Endothelial cell of umbilical vein (primary cell): ENCODE results near the gene CMTM6. TPM values are rescaled to one million over a fixed set of nuclear protein-coding genes. Genes with fewer than 3 reads are reported as not detected.
"Not testable (repeated sequence)": the region's sequence is repeated elsewhere in the genome, so short reads cannot be mapped to it uniquely, and the experiment has no call there.

ENCODE experiments used
- BruUV-seq: library from RNA; stranded (reverse); fragments of 400-500 nt; replicated peaks from 2 replicates; lab custom pipeline; 2021; lab: Mats Ljungman, UMichigan
- CTCF ChIA-PET: fragments of 300-600, 350-600 bp; sonication (Branson Sonifier 250); formaldehyde crosslinking; loops from one replicate; lab custom pipeline; 2021; ENCODE audit warnings: antibody characterized with exemption, inconsistent platforms; lab: Charles Lee
- POLR2A ChIA-PET: fragments of 300-600, 350-600 bp; sonication (Branson Sonifier 250); formaldehyde crosslinking; loops from one replicate; lab custom pipeline; 2021; ENCODE audit warnings: antibody characterized with exemption, inconsistent platforms; lab: Charles Lee
- DNase-seq: peaks from one replicate; pipeline ENCODE4 v3.0.0-alpha.2; 2011; ENCODE audit warnings: low read depth, low spot score
- FAIRE-seq: peaks from 2 replicates; lab custom pipeline; 2011; peaks lifted over from hg19 to GRCh38; lab: Jason Lieb, UNC
- H2AFZ ChIP-seq: 2 replicates; pipeline ENCODE4 v1.6.0; 2012; ENCODE audit warnings: low read depth, low read length, control low read depth, inconsistent platforms
- H3K27ac ChIP-seq: 2 replicates; pipeline ENCODE4 v1.5.1; 2011; ENCODE audit warnings: low read depth, mild to moderate bottlenecking, control low read depth, low read length, moderate library complexity; ENCODE audit not compliant: insufficient read depth
- H3K27me3 ChIP-seq, 2 experiments: 2 replicates each; pipeline versions ENCODE4 v1.6.0 to v1.6.1; 2011; ENCODE audit warnings: low read length in 2 of 2, mixed read lengths in 1 of 2; ENCODE audit not compliant: control insufficient read depth in 2 of 2, insufficient read depth in 2 of 2
- H3K36me3 ChIP-seq, 2 experiments: 2 replicates in 1 of 2; 3 replicates in 1 of 2; pipeline ENCODE4 v1.5.1; 2011; ENCODE audit warnings: low read length in 2 of 2, mild to moderate bottlenecking in 1 of 2, moderate library complexity in 1 of 2; ENCODE audit not compliant: control insufficient read depth in 2 of 2, insufficient read depth in 2 of 2; ENCODE audit errors: extremely low read depth in 1 of 2
- H3K4me1 ChIP-seq: 3 replicates; pipeline ENCODE4 v1.5.1; 2011; ENCODE audit warnings: mild to moderate bottlenecking, low read length; ENCODE audit not compliant: control insufficient read depth, insufficient read depth; ENCODE audit errors: extremely low read depth
- H3K4me2 ChIP-seq: 2 replicates; pipeline ENCODE4 v1.6.1; 2011; ENCODE audit warnings: low read length, control low read depth, mixed read lengths; ENCODE audit not compliant: insufficient read depth
- H3K4me3 ChIP-seq, 3 experiments: fragments of 200-600 bp in 1 of 3; sonication (generic), shearing (Covaris generic) in 1 of 3; replicated peaks in 1 of 3; 2 replicates each; pipeline ENCODE4 v1.5.1; 2011 to 2016; ENCODE audit warnings: control low read depth in 3 of 3, low read length in 3 of 3, mild to moderate bottlenecking in 2 of 3, inconsistent platforms in 1 of 3, low read depth in 1 of 3, moderate library complexity in 1 of 3; ENCODE audit not compliant: insufficient read depth in 1 of 3
- H3K79me2 ChIP-seq: 2 replicates; pipeline ENCODE4 v1.6.0; 2012; ENCODE audit warnings: low read length, inconsistent platforms; ENCODE audit not compliant: control insufficient read depth, insufficient read depth
- H3K9ac ChIP-seq: replicated peaks from 2 replicates; pipeline ENCODE3; 2011; ENCODE audit warnings: low read length, control low read depth; ENCODE audit not compliant: insufficient read depth; ENCODE audit errors: extremely low read depth
- H3K9me1 ChIP-seq: replicated peaks from 3 replicates; pipeline ENCODE4 v1.6.0; 2011; ENCODE audit warnings: mild to moderate bottlenecking, low read length; ENCODE audit not compliant: control insufficient read depth, insufficient read depth; ENCODE audit errors: extremely low read depth
- H3K9me3 ChIP-seq: replicated peaks from 2 replicates; pipeline ENCODE4 v1.5.1; 2012; ENCODE audit warnings: low read length, inconsistent platforms; ENCODE audit not compliant: control insufficient read depth, insufficient read depth
- H4K20me1 ChIP-seq: replicated peaks from 2 replicates; pipeline ENCODE3; 2011; ENCODE audit warnings: mild to moderate bottlenecking, low read length; ENCODE audit not compliant: control insufficient read depth, insufficient read depth; ENCODE audit errors: extremely low read depth
- EZH2 ChIP-seq: IDR thresholded peaks from 2 replicates; pipeline ENCODE4 v1.6.1; 2012; ENCODE audit warnings: borderline replicate concordance, low read depth, mild to moderate bottlenecking, moderate library complexity, low read length, inconsistent platforms; ENCODE audit not compliant: severe bottlenecking
- FOS ChIP-seq: IDR thresholded peaks from 2 replicates; pipeline ENCODE4 v1.6.1; 2011; ENCODE audit warnings: mild to moderate bottlenecking, low read length, moderate library complexity, borderline replicate concordance; ENCODE audit not compliant: insufficient read depth
- GATA2 ChIP-seq: IDR thresholded peaks from 2 replicates; pipeline ENCODE4 v1.7.0; 2011; ENCODE audit warnings: low read depth, mild to moderate bottlenecking, moderate library complexity, mixed read lengths, low read length; ENCODE audit not compliant: insufficient read length, insufficient read depth
- JUN ChIP-seq: IDR thresholded peaks from 2 replicates; pipeline ENCODE4 v1.6.1; 2011; ENCODE audit warnings: borderline replicate concordance, low read depth; ENCODE audit not compliant: insufficient read length, insufficient read depth
- MYC ChIP-seq: IDR thresholded peaks from one replicate; pipeline ENCODE4 v1.6.1; 2011; ENCODE audit warnings: mild to moderate bottlenecking, low read depth, low read length
- POLR2A ChIP-seq: IDR thresholded peaks from 2 replicates; pipeline ENCODE4 v1.6.1; 2012; ENCODE audit warnings: low read depth, mild to moderate bottlenecking, control low read depth, low read length
- POLR2AphosphoS5 ChIP-seq: IDR thresholded peaks from 2 replicates; pipeline ENCODE4 v1.6.1; 2012; ENCODE audit warnings: low read depth, mild to moderate bottlenecking, control low read depth, low read length, moderate library complexity; ENCODE audit not compliant: insufficient read depth
- dilution Hi-C: fragments of 300-500 bp; cut with MboI; formaldehyde crosslinking; loops from one replicate; pipeline ENCODE4 v1.15.0; 2019; ENCODE audit warnings: low sequenced_read_pairs; ENCODE audit not compliant: extremely low pct_ligation_motif_present
- intact Hi-C: fragments of 100-400 bp; cut with micrococcal nuclease; formaldehyde crosslinking; loops from one replicate; pipeline ENCODE4 v1.10.0; 2022
- polyA plus RNA-seq, 4 experiments: library from polyadenylated mRNA; depleted of rRNA in 3 of 4; stranded (reverse) in 3 of 4; unstranded in 1 of 4; fragments of >200 nt; gene quantifications; 2 replicates each; pipeline versions ENCODE4 v1.2.1 to v1.2.3, GENCODE V29; 2011 to 2012; ENCODE audit warnings: missing spikeins in 1 of 4
- total RNA-seq: library from RNA; stranded (reverse); gene quantifications from 2 replicates; pipeline ENCODE4 v1.2.3, GENCODE V29; 2021
- TF ChIP-seq, protein P1 (sequence below), 2 donors: IDR thresholded peaks; 1 replicate in 1 of 2; 2 replicates in 1 of 2; pipeline ENCODE4 v1.5.1; 2011; ENCODE audit warnings: low read length in 2 of 2, mild to moderate bottlenecking in 2 of 2, moderate library complexity in 2 of 2, control low read depth in 1 of 2, inconsistent platforms in 1 of 2, low read depth in 1 of 2; ENCODE audit not compliant: insufficient read depth in 1 of 2; ENCODE audit errors: extremely low read depth in 1 of 2
- TF ChIP-seq, protein P2 (sequence below): IDR thresholded peaks from 2 replicates; pipeline ENCODE4 v1.6.1; 2011; ENCODE audit not compliant: insufficient read depth, insufficient read length

The CMTM6 gene
- total and polyA plus RNA-seq, 2 donors (not counting 3 experiments of a cell fraction or from before 2014, with no cell fraction given) = 38.0 to 56.3 TPM

DNA sequence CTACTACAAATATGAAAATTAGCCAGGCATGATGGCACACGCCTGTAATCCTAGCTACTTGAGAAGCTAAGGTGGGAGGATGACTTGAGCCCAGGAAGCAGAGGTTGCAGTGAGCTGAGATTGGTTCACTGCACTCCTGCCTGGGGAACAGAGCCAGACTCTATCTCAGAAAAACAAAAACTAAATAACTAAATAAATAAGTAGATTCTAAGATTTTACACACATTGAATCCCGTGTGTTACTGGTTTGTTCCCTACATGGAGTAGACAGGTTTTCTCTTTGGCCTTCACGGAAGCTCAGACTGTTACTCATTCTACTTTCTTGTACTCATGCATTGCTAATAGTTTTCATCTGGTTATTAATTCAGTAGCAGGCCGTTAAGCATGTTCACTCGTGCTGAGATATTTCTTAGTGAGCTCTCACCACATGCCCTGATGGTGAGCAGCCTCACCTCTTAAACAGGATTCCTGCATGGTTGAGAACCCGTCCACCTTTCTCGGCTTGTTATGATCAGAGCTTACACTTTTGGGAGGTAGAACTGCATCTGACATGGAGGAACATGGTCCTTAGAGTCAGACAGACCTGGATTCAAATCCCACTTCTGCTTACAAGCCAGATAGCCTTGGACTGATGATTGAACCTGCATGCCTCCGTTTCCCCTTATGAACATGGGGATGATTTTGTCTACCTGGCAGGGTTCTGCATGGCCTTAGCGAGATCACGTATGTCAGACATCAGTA, 61.9 kb downstream of the CMTM6 start:
- no TSS peak for BruUV-seq
- intact Hi-C loops = no loop called here
- Histone ChIP-seq H3K27ac (no peak overlapping the region), H3K9me3 (no peaks in the 10 kb centered on the region), H3K4me1 (peaks cover 28% of the 10 kb centered on the region), H3K9me1 (no peaks in the 10 kb centered on the region), H4K20me1 (no peaks in the 10 kb centered on the region), H2AFZ (no peak overlapping the region), H3K9ac (no peak overlapping the region), H3K4me3 (no peak overlapping the region), H3K79me2 (peaks cover 35% of the 10 kb centered on the region), H3K36me3 (peaks cover 0 to 4% of the 10 kb centered on the region in 2 experiments), H3K27me3 (no peaks in the 10 kb centered on the region), H3K4me2 (no peak overlapping the region)
- FAIRE-seq = no peak
- POLR2A ChIA-PET = no interaction called here
- dilution Hi-C loops = no loop called here
- TF ChIP-seq MYC (no peak), JUN (no peak), POLR2AphosphoS5 (no peak), EZH2 (no peak), POLR2A (no peak), FOS (no peak), GATA2 (no peak)
- TF ChIP-seq, protein P1, sequence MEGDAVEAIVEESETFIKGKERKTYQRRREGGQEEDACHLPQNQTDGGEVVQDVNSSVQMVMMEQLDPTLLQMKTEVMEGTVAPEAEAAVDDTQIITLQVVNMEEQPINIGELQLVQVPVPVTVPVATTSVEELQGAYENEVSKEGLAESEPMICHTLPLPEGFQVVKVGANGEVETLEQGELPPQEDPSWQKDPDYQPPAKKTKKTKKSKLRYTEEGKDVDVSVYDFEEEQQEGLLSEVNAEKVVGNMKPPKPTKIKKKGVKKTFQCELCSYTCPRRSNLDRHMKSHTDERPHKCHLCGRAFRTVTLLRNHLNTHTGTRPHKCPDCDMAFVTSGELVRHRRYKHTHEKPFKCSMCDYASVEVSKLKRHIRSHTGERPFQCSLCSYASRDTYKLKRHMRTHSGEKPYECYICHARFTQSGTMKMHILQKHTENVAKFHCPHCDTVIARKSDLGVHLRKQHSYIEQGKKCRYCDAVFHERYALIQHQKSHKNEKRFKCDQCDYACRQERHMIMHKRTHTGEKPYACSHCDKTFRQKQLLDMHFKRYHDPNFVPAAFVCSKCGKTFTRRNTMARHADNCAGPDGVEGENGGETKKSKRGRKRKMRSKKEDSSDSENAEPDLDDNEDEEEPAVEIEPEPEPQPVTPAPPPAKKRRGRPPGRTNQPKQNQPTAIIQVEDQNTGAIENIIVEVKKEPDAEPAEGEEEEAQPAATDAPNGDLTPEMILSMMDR (IDR thresholded peaks at IDR 0.05; ENCODE audit: extremely low read depth in 1 of 2, insufficient read depth in 1 of 2, low read depth in 1 of 2, low read length in 2 of 2) = no peak
- TF ChIP-seq, protein P2, sequence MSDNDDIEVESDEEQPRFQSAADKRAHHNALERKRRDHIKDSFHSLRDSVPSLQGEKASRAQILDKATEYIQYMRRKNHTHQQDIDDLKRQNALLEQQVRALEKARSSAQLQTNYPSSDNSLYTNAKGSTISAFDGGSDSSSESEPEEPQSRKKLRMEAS = no peak
- no peak for DNase-seq
- CTCF ChIA-PET = interaction anchor here (0.8 to 1.3 kb wide), 3 partner anchors 16 to 27 kb away, joined by 3 to 5 read pairs (median 3); no protein-coding TSS in a partner anchor

DNA sequence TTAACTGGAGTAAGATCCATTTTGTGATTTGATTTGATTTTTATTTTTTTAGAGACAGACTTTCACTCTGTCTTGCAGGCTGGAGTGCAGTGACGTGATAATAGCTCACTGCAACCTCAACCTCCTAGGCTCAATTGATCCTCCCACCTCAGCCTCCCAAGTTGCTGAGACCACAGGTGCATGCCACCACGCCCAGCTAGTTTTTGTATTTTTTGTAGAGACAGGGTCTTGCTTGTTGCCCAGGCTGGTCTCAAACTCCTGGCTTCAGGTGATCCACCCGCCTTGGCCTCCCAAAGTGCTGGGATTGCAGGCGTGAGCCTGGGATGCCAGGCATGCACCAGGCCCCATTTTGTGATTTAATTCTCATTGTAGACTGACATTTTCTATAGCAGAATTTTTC, 63.2 kb downstream of the CMTM6 start:
- H3K36me3 ChIP-seq, H2AFZ ChIP-seq, H3K4me2 ChIP-seq, H3K9me1 ChIP-seq, H3K9ac ChIP-seq, H3K4me3 ChIP-seq, BruUV-seq, H4K20me1 ChIP-seq, dilution Hi-C loops, FAIRE-seq, H3K27me3 ChIP-seq, DNase-seq, intact Hi-C loops, POLR2A ChIA-PET, H3K9me3 ChIP-seq, H3K27ac ChIP-seq: not testable (repeated sequence)
- CTCF ChIA-PET = interaction anchor here (1.0 to 1.8 kb wide), 3 partner anchors 14 to 29 kb away, joined by 3 to 9 read pairs (median 3); no protein-coding TSS in a partner anchor
- peaks cover 28% of the 10 kb centered on the region for H3K4me1 ChIP-seq
- peaks cover 27% of the 10 kb centered on the region for H3K79me2 ChIP-seq
